Uterus (tissue), 2 donors: ENCODE results near the gene RPRD1B.

Experiments
- POLR2A ChIP-seq, 2 donors: fragments of 450-650 bp; IDR thresholded peaks; one replicate each; pipeline ENCODE4 v1.6.1; 2016; ENCODE audit warnings: antibody characterized with exemption in 2 of 2, mild to moderate bottlenecking in 1 of 2, moderate library complexity in 1 of 2
- TF ChIP-seq, protein P1 (sequence below), 4 experiments: fragments of 200-600 bp in 2 of 4; fragments of 450-650 bp in 2 of 4; sonication (generic) in 2 of 4; IDR thresholded peaks; one replicate each; pipeline ENCODE4 v1.5.1; 2016 to 2019; ENCODE audit warnings: antibody characterized with exemption in 4 of 4, mild to moderate bottlenecking in 2 of 4, moderate library complexity in 1 of 4

DNA sequence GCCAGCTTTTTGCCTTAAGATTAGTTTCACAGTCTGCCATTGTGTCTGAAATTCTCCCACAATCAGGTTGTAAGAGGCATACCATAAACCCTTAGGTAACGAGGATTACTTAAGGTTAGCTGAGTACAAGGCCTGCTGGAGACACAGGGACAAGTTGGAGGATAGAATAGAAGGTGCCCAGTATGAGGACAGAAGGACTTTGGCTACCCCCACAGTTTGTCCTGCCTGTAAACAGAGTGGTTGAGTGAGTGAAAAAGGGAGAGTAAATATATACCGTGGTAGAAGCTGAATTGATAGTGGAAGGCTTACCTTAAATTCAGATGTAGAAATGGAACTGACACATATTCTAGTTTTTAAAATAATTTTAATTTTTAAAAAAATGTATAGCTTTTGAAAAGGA lies 19.3 kb downstream of the RPRD1B start:
- TF ChIP-seq POLR2A (IDR thresholded peaks at IDR 0.05) = no peak
- TF ChIP-seq, protein P1, sequence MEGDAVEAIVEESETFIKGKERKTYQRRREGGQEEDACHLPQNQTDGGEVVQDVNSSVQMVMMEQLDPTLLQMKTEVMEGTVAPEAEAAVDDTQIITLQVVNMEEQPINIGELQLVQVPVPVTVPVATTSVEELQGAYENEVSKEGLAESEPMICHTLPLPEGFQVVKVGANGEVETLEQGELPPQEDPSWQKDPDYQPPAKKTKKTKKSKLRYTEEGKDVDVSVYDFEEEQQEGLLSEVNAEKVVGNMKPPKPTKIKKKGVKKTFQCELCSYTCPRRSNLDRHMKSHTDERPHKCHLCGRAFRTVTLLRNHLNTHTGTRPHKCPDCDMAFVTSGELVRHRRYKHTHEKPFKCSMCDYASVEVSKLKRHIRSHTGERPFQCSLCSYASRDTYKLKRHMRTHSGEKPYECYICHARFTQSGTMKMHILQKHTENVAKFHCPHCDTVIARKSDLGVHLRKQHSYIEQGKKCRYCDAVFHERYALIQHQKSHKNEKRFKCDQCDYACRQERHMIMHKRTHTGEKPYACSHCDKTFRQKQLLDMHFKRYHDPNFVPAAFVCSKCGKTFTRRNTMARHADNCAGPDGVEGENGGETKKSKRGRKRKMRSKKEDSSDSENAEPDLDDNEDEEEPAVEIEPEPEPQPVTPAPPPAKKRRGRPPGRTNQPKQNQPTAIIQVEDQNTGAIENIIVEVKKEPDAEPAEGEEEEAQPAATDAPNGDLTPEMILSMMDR (IDR thresholded peaks at IDR 0.05) = no peak
